ENCODE results near the gene APOBEC3G.

Gene APOBEC3G

DNA sequence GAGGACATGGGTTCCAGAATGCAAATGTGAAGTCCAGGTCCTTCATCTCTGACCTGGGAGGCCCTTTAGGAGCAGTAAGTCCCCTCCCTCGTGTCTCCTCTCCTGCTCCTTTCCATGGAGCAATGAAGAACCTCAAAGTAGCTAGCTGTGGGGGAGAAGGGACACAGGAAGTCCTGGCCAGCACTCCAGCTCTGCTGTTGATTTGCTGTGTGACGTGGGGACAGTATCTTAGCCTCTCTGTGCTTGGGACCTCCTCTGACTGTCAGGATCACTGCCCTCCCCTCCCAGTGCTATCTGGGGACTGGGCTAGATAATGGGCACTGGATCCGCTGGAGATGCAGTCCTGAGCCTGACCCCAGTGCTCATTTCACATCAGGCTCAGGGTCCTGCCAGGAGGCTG lies 18.9 kb downstream of the APOBEC3G start:
- DNase-seq = no peak
- TF ChIP-seq GATA1 (IDR thresholded peaks at IDR 0.05; ENCODE audit: low read depth, low read length) (no peak), POLR2A (IDR thresholded peaks at IDR 0.05; ENCODE audit: low read length) (no peak)

- DNase-seq = peak; percentile 51 to 67
- TF ChIP-seq POLR2A (IDR thresholded peaks at IDR 0.05; ENCODE audit: low read length) (no peak), GATA1 (IDR thresholded peaks at IDR 0.05; ENCODE audit: low read depth, low read length) (no peak)
Observed at GRCh38 chr22:39097098-39098020, 20.3 kb downstream of the APOBEC3G start, which contains the start of gene APOBEC3H. Gene APOBEC3H (plus strand): TSS chr22:39097244. CDS start chr22:39100279, 3,035 bp downstream.

DNA sequence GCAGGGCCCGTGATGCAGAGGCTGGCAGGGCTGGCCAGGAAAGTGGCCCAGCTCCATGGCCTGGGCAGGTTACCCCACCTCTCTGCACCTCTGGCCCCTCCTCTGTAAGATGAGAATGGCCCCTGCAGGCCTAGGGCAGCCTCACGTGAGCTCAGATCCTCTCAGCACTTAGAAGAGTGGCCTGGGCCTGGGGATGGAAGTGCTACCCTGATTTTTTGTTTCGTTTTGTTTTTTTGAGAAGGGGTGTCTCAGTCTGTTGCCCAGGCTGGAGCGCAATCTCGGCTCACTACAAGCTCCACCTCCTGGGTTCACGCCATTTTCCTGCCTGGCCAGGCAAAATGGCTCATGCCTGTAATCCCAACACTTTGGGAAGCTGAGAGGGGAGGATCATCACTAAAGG lies 21.0 kb downstream of the APOBEC3G start:
- no peak for DNase-seq
- TF ChIP-seq GATA1 (IDR thresholded peaks at IDR 0.05; ENCODE audit: low read depth, low read length) = no peak
- no peak for TF ChIP-seq POLR2A (IDR thresholded peaks at IDR 0.05; ENCODE audit: low read length)

DNA sequence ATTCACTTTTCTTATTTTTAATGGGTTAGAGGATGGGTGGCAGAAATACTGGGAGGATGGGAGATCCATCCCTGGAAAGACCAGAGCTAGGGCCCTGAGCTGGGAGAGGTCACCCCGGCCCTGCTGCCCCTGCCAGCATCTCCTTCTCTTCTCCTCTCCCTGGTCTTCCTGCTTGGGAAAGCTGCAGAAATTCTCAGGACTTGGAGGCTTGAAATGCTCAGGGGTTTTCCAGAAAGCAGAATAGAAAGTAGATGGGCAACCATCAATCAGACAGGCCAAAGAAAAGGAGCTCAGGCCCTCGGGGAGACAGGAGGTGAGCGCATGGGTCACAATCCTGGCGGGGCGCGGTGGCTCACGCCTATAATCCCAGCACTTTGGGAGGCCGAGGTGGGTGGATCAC lies 21.5 kb downstream of the APOBEC3G start:
- DNase-seq = no peak
- no peak for TF ChIP-seq GATA1 (IDR thresholded peaks at IDR 0.05; ENCODE audit: low read depth, low read length)
- no peak for TF ChIP-seq POLR2A (IDR thresholded peaks at IDR 0.05; ENCODE audit: low read length)

- TF ChIP-seq GATA1 (IDR thresholded peaks at IDR 0.05; ENCODE audit: low read depth, low read length) = no peak
- no peak for TF ChIP-seq POLR2A (IDR thresholded peaks at IDR 0.05; ENCODE audit: low read length)
- DNase-seq = no peak
Observed at GRCh38 chr22:39101226-39101625, 24.2 kb downstream of the APOBEC3G start.

GRCh38 chr22:39103431-39103830 lies 26.4 kb downstream of the APOBEC3G start:
- no peak for TF ChIP-seq GATA1 (IDR thresholded peaks at IDR 0.05; ENCODE audit: low read depth, low read length)
- DNase-seq = no peak

DNA sequence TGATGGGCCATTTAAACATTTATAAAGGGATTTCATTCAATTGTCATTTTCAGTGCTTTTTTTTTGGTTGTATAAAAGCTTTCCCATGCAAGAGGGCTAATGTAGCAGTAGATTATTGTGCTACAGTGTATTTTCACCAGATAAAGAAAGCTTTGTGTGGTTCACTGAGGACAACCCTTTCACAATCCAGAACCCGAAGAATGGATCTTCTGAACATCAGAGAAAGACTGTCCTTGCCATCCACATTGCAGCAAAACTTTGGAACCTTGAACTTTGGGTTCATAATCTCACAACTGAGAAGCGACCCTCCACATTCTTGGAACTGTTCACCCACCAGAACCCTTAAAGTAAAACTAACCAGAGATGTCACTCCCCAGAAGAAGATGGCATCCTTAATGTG lies 29.3 kb downstream of the APOBEC3G start:
- TF ChIP-seq GATA1 (IDR thresholded peaks at IDR 0.05; ENCODE audit: low read depth, low read length) (no peak), POLR2A (IDR thresholded peaks at IDR 0.05; ENCODE audit: low read length) (no peak)
- no peak for DNase-seq

DNA sequence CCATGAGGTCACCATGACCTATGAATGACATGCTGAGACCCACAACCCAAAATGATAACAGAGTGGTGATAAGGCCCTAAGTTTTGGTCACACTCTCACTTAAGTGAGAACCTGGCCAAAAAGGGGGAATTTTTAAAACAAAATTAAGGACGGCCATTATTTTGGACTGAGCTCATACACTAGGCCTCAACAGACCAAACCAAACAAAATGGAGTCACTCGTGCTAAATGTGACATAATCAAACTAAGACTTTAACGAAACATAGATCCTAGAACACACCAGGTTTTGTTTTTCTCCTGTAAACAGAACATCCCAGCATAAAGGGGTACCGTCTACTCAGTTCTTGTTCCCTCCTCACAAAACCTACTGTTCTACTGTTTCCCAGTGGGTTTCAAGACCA lies 31.4 kb downstream of the APOBEC3G start:
- DNase-seq = no peak
- TF ChIP-seq POLR2A (IDR thresholded peaks at IDR 0.05; ENCODE audit: low read length) (no peak), GATA1 (IDR thresholded peaks at IDR 0.05; ENCODE audit: low read depth, low read length) (no peak)

DNA sequence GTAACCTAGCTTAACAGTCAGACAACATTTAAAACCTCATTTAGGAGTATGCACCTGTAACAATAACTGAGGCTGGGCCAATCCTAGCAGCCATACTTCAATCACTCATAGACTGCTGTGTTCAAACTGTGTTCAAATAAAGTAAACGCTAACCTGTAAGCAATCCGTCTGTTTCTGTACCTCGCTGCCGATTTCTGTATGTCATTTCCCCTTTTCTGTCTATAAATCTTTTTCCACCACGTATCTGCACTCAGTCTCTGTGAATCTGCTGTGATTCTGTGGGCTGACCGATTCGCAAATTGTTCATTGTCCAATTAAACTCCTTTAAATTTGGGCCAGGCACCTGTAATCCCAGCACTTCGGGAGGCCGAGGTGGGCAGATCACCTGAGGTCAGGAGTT lies 32.3 kb downstream of the APOBEC3G start:
- no peak for TF ChIP-seq GATA1 (IDR thresholded peaks at IDR 0.05; ENCODE audit: low read depth, low read length)
- no peak for TF ChIP-seq POLR2A (IDR thresholded peaks at IDR 0.05; ENCODE audit: low read length)
- no peak for DNase-seq

DNA sequence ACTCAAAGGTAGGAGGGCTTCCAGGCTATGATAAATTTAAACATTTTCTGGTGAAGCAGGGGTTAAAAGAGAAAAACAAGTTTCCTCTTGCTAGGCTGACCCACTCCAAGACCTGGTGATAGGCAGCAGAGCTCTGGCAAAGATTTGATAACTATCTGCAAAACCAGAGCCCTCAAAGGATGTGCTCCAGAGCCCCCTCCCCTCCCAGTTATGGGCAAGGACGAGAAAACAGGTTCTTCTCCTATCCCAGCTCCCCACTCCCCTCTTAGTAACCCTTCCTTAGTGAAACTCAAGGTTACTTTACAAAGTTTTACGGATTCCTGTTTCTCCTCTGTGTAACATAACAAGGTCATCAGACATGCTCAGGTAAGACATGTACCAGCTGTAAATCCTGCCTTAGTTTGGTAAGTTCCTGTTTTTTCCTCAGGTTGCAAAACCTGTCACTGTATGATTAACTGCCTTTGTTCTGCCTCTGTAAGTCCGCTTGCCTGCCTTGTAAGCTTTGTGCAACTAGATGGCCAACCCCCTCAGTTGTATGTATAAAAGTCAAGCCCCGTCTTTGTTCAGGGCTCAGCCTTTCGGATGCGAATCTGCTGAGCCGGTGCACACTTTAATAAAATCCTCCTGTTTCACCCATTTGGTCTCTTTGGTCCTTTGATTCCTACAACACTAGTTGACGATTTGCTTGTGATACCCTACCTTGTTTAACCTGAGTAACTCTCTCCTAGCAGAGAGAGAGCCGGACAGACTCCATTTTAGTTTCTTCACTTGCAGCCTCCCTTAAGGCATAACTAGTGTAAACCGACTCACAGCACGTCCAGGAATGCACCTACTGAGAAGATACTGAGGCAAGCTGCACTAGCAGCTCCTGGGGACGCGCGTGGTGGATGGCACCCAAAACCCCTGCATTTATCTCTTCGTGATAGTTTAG lies 33.8 kb downstream of the APOBEC3G start:
- DNase-seq = no peak
- no peak for TF ChIP-seq POLR2A (IDR thresholded peaks at IDR 0.05; ENCODE audit: low read length)
- TF ChIP-seq GATA1 (IDR thresholded peaks at IDR 0.05; ENCODE audit: low read depth, low read length) = no peak

- TF ChIP-seq POLR2A (IDR thresholded peaks at IDR 0.05; ENCODE audit: low read length) (no peak), GATA1 (IDR thresholded peaks at IDR 0.05; ENCODE audit: low read depth, low read length) (no peak)
Observed at GRCh38 chr22:39114112-39114511, 37.0 kb downstream of the APOBEC3G start.

GRCh38 chr22:39115570-39115969 lies 38.5 kb downstream of the APOBEC3G start:
- no peak for DNase-seq
- no peak for TF ChIP-seq GATA1 (IDR thresholded peaks at IDR 0.05; ENCODE audit: low read depth, low read length)
- TF ChIP-seq POLR2A (IDR thresholded peaks at IDR 0.05; ENCODE audit: low read length) = no peak

More at GRCh38 chr22:39114112-39114511, 37.0 kb downstream of the APOBEC3G start:
- no peak for DNase-seq

GRCh38 chr22:39115977-39116621 lies 39.0 kb downstream of the APOBEC3G start:
- TF ChIP-seq GATA1 (IDR thresholded peaks at IDR 0.05; ENCODE audit: low read depth, low read length) = no peak
- TF ChIP-seq POLR2A (IDR thresholded peaks at IDR 0.05; ENCODE audit: low read length) = no peak
- no peak for DNase-seq

All from erythroblast (primary cell).